CD4-positive, alpha-beta T cell treated with Interleukin-15 for 1 hour (primary cell): ENCODE data around the gene ARMC3.
A peak's percentile ranks its signal among the peaks of the same experiment; 100 is the strongest.
"Not testable (repeated sequence)": the region's sequence is repeated elsewhere in the genome, so short reads cannot be mapped to it uniquely, and the experiment has no call there.

ENCODE experiments used
- DNase-seq: peaks from one replicate; pipeline ENCODE4 v3.0.0-alpha.2; 2020

ARMC3 gene

DNA sequence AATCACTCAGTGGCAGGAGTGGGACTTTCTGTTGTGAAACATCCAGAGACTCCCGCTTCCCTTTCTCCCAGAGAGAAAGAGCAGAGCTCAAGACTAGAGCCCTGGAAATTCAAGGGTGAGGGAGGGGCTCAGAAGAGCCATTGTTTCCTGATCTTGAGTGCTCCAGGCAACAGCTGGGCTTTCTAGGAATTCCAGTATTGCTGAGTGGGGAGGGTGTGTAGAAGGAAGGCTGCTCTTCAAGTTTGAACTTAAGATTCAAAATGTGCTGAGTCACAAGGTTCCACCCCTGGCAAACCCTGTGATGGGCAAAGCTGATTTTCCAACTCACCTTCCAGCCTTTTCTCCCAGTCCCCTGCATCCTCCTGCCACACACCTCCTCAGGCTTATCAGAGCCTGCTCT lies 125.2 kb downstream of the ARMC3 start:
- DNase-seq: no peak

GRCh38 chr10:23055424-23056185 lies 127.8 kb downstream of the ARMC3 start:
- DNase-seq: no peak

DNA sequence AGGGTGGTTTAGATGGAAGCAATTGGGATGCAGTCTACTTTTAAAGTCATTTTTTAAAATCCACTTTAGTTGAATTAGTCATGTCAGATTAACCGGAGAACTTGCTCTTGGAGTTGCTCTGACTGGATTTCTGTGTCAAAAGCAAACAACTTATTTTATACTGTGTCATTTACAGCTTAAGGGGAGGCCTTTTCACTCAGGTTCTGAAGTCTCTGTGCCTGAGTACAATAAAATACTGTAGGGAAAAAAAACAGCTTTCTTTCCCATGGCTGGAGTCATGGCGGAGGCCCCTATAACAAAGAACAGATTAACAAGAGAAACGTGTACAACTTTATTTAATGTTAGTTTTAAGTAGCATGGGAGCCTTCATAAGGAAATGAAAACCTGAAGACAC lies 128.3 kb downstream of the ARMC3 start:
- DNase-seq: no peak

DNA sequence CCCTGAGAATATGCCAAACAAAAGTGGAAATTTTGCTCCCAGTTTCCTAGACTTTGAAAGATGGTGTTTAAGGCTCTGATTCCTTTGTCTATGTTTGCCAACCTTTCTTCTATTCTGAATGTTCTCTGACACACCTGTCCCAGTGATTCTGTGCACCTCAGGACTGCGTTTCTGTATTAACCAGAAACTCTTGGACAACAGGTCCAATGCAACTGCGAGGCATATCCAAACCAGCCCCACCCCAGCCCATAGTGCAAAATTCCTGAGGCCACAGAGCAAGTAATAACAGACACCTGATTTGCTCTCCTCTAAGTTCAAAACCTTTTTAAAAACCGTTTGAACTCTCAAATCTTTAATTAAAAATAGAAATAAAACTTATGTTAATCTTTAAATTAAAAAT lies 130.5 kb downstream of the ARMC3 start:
- no peak for DNase-seq

- DNase-seq: no peak
These were observed 133.1 kb downstream of the ARMC3 start for GRCh38 chr10:23060918-23061317.

DNA sequence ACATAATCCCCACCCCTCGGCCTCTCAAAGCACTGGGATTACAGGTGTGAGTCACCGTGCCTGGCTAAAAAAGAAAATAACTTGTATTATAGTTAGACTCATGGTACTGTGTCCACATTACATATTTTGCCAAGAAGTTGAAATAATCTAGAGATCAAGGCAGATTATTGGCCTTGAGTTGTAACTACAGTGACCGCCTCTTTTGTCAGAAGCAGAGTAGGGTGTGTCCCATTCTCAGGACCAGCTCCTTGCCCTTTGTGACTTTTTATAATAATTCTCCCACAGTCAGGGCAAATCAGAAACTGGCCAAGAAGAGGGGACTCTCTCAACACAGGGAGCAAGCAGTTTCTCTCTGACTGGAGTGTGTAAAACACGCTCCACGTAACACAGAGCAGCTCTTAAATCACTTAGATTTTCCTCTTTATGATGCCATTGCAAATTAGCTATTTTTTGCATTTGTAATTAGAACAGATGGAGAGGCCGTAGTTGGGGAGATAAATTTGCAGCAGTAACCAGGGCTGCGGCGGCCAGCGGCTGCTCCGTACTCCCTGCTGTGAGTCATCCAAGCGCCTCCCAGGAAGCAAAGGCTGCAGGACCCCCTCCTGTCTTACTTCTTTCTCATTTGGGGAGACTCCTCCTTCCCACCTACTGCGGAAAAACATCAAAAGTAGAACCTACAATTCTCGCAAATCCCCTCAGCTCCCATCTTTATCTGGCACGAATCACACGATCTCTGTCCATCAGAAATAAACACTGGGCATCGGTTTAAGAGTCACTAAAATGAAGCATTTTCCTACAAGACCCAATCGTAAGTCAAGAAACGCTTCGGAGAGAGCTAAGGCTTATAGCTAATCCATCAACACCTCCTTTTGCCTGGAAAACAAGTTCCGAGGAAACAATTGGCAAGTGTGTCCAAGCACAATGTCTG lies 135.5 kb downstream of the ARMC3 start:
- no peak for DNase-seq

- no peak for DNase-seq
These were observed 136.3 kb downstream of the ARMC3 start for GRCh38 chr10:23063973-23064812.

GRCh38 chr10:23064813-23065114 lies 136.9 kb downstream of the ARMC3 start:
- DNase-seq: not testable (repeated sequence)

- no peak for DNase-seq
These were observed 137.5 kb downstream of the ARMC3 start for GRCh38 chr10:23065181-23065948.

DNA sequence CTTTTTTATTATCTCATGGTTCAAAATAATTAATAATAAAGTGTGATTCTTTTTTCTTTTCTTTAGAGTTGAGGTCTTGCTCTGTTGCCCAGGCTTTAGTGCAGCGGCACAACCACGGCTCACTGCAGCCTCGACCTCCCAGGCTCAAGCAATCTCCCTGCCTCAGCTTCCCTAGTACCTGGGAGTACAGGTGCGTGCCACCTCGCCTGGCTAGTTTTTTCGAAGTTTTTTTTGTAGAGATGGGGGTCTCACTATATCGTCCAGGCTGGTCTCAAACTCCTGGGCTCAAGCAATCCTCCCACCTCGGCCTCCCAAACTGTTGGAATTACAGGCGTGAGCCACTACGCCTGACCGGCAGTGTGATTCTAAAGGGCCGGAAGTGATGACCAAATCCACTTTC lies 139.5 kb downstream of the ARMC3 start:
- DNase-seq: no peak

DNA sequence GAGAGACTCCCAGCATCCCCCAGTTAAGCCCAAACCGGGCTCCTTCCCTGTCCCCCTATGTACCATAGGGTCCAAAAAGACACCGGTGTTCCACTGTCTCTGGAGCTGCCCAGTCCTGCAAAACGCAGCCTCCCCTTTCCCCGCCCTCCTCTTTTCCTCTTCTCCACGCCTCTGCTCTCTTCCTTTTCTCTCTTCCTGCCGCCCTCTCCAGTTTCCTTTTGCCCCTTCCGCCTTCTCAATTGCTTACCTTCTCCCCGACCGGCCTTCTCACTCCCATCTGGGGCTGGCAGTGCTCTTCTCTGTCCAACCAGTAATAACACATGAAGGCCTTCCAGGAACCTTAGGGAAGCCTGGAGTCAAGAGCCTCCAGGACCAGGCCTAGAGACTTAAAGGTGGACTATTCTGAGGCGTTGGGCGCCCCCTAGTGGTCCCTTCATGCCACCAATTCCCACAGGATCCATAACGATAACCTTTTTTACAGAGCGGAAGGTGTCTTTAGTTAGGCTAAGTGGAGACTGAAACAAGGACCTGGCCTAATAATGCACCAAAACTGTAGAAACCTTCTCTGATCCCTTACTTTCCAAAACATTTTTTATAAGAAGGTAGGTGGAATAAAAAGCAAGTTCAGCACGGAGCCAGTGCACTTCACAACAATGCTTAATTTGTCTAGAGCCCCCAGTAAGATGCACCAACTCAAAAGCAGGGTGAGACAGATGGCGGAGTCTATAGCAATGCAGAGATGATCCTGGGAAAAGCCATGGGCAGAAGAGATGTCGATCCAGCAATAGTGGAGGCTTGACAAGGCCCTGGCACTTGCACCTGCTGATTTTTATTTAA lies 140.3 kb downstream of the ARMC3 start:
- peak; percentile 49 for DNase-seq

- DNase-seq: no peak
These were observed 141.4 kb downstream of the ARMC3 start for GRCh38 chr10:23069019-23069815.

DNA sequence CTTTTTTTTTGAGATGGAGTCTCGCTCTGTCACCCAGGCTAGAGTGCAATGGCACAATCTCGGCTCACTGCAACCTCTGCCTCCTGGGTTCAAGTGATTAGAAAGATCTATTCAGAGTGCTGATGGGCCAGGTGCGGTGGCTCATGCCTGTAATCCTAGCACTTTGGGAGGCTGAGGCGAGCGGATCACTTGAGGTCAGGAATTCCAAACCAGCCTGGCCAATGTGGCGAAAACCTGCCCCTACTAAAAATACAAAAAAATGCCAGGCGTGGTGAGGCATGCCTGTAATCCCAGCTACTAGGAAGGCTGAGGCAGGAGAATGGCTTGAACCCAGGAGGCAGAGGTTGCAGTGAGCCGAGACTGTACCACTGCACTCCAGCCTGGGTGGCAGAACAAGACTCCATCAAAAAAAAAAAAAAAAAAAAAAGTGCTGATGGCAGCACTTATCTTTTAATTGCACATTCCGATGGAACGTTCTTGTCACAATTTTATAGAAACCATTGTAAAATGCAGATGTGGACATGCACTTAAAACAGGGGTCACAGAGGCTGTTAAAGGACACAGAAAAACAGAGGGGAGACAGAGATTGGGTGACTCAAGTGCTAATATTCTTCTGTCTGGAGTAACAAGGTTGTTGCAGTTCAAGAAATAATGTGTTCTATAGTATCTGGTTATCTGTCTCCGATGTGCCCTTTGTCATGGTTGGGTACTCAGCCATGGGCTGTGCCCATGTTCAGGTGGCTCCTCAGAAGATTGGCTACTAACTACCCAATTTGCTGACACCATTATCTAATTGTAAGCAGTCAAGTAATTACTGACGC lies 142.4 kb downstream of the ARMC3 start:
- not testable (repeated sequence) for DNase-seq

DNA sequence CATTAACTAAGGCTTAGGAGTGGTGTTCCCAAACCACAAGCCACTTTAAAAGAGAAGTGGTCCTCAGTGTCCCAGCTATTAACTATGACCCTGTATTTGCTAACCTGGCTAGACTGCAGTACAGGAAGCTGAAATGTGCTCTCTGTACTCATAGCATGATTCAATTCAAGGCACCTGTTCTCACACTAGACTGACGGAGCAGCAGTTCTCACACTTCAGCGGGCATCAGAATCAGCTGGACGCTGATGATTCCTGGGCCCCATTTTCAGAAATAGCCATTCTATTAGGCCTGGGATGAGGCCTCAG lies 143.0 kb downstream of the ARMC3 start:
- no peak for DNase-seq

- not testable (repeated sequence) for DNase-seq
These were observed 144.7 kb downstream of the ARMC3 start for GRCh38 chr10:23072593-23072992.

- no peak for DNase-seq
These were observed 145.7 kb downstream of the ARMC3 start for GRCh38 chr10:23073527-23073926.

DNA sequence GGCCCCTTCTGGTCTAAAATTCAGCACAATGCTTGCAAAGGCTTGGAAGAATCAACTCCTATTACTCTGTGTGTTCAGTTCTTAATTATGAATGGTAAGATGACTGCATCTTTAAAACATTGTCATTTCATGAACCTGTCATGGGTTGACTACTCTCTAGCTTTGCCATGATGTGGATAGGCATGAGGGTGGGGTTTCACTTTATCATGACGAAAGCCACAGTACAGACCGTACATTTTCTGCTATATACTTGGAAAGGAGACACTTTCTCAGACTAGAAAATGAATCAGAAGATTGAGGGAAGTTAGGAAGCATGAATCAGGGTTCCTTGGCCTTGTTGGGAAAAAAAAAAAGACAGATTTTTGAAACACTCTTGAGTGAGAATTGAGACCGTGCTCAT lies 147.8 kb downstream of the ARMC3 start:
- no peak for DNase-seq

DNA sequence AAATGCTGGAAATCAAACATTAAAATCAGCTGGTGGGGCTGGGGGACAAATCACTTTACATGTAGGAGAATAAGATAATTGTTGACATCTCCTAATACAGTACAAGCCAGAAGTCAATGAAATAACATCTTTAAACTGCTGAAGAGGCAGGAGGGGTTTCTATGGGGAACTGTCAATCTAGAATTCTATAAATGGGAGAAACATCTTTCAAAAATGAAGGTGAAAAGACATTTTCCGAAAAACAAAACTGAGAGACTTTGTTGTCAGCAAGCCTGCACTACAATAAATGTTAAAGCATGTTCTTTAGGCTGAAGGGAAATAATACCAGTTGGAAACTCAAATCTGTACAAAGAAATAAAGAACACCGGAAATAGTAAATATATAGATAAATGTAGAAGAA lies 150.3 kb downstream of the ARMC3 start:
- no peak for DNase-seq

GRCh38 chr10:23079700-23080099 lies 151.8 kb downstream of the ARMC3 start:
- no peak for DNase-seq

DNA sequence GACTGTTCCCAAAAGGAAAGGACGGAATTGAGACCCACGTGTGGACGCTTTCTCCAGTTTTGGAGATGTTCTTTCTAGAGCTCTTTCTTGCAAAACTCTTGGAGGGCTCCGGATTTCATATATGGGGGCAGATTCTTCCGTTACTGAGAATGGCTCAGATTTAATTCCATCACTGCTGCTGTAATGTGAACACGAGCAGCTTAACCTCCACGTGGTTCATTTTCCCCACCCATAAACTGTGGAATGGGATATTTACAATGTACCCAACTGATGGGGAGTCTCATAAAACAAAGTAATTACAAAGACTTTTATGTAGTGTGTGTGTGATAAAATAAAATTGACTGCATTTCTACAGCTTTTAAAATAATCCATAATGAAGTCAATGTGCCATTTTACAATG lies 152.4 kb downstream of the ARMC3 start:
- DNase-seq: no peak
